HG03196 (cell line): ENCODE results near the gene GAS2.

Experiments
- ATAC-seq: cut with Tn5 transposase; IDR thresholded peaks from one replicate; pipeline ENCODE4 v1.9.1; 2021; ENCODE audit not compliant: unreplicated experiment

GAS2 gene

GRCh38 chr11:22786475-22786874, 120.1 kb downstream of the GAS2 start:
- ATAC-seq = peak; percentile 71

- ATAC-seq = no peak
Measured at GRCh38 chr11:22787055-22787454, 120.6 kb downstream of the GAS2 start.

- peak; percentile 48 for ATAC-seq
Measured at GRCh38 chr11:22787551-22788162, 121.2 kb downstream of the GAS2 start.

- no peak for ATAC-seq
Measured at GRCh38 chr11:22792497-22792896, 126.1 kb downstream of the GAS2 start.

GRCh38 chr11:22795914-22796313, 129.5 kb downstream of the GAS2 start:
- no peak for ATAC-seq

GRCh38 chr11:22797047-22797446, 130.6 kb downstream of the GAS2 start:
- ATAC-seq = no peak

GRCh38 chr11:22798901-22799300, 132.5 kb downstream of the GAS2 start:
- ATAC-seq = no peak

- ATAC-seq = no peak
Measured at GRCh38 chr11:22800482-22800881, 134.1 kb downstream of the GAS2 start.

GRCh38 chr11:22802861-22803260, 136.4 kb downstream of the GAS2 start:
- ATAC-seq = no peak

GRCh38 chr11:22807391-22807790, 141.0 kb downstream of the GAS2 start:
- no peak for ATAC-seq

- peak; percentile 91 for ATAC-seq
Measured at GRCh38 chr11:22807855-22808570, 141.6 kb downstream of the GAS2 start.

- ATAC-seq = no peak
Measured at GRCh38 chr11:22808571-22809197, 142.3 kb downstream of the GAS2 start.

- no peak for ATAC-seq
Measured at GRCh38 chr11:22809893-22810292, 143.5 kb downstream of the GAS2 start.

GRCh38 chr11:22822203-22822602, 155.8 kb downstream of the GAS2 start:
- ATAC-seq = no peak

- no peak for ATAC-seq
Measured at GRCh38 chr11:22828373-22828772, 162.0 kb downstream of the GAS2 start.

- peak; percentile 96 for ATAC-seq
Measured at GRCh38 chr11:22829231-22830081, 163.0 kb downstream of the GAS2 start, which contains the start of gene SVIP. SVIP (minus strand) TSS chr11:22829801; CDS start chr11:22829748, 53 bp downstream.

GRCh38 chr11:22830082-22830414, 163.6 kb downstream of the GAS2 start:
- ATAC-seq = no peak

- ATAC-seq = no peak
Measured at GRCh38 chr11:22832315-22833015, 166.1 kb downstream of the GAS2 start.

- ATAC-seq = no peak
Measured at GRCh38 chr11:22846726-22847125, 180.3 kb downstream of the GAS2 start.

GRCh38 chr11:22851477-22851876, 185.1 kb downstream of the GAS2 start:
- ATAC-seq = no peak

- ATAC-seq = no peak
Measured at GRCh38 chr11:22859756-22860155, 193.3 kb downstream of the GAS2 start.
